Measurements from ENCODE around the gene PACS2.

PACS2 gene

GRCh38 chr14:105432657-105433056 is 118.1 kb downstream of the PACS2 start:
- TF ChIP-seq, protein P1, sequence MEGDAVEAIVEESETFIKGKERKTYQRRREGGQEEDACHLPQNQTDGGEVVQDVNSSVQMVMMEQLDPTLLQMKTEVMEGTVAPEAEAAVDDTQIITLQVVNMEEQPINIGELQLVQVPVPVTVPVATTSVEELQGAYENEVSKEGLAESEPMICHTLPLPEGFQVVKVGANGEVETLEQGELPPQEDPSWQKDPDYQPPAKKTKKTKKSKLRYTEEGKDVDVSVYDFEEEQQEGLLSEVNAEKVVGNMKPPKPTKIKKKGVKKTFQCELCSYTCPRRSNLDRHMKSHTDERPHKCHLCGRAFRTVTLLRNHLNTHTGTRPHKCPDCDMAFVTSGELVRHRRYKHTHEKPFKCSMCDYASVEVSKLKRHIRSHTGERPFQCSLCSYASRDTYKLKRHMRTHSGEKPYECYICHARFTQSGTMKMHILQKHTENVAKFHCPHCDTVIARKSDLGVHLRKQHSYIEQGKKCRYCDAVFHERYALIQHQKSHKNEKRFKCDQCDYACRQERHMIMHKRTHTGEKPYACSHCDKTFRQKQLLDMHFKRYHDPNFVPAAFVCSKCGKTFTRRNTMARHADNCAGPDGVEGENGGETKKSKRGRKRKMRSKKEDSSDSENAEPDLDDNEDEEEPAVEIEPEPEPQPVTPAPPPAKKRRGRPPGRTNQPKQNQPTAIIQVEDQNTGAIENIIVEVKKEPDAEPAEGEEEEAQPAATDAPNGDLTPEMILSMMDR (IDR thresholded peaks at IDR 0.05; ENCODE audit: insufficient read depth, low read length, missing control alignments), result no peak
- DNase-seq (ENCODE audit: low read depth, low spot score), result no peak
- H3K4me3 ChIP-seq (ENCODE audit: low read depth, low read length), result no peak overlapping the region
- ChIA-PET CTCF (interaction anchor here (0.7 to 5.1 kb wide), 4 partner anchors 17 to 49 kb away, joined by 3 to 32 read pairs (median 3); no protein-coding TSS in a partner anchor), POLR2A (no interaction called here)

DNA sequence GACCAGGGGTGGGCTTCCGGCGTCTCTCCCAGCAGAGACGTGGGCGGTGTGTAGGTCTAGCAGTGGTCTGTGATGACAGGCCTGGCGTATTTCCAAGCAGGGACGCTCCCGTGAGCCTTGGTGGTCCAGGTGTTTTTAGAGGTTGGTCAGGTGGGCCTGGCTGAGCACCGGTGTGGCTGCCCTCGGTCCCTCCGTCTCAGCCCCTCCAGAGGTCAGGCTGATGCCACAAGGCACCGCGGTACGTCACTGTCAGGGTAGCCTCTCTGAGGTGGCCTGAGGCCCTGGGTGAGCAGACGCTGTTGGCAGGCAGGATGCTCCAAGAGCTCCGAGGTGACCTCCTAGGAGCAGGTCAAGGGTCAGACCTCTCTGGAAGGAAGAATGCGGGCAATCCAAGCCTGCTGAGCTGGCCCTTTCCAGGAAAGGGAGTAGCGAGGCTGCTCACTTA is 118.6 kb downstream of the PACS2 start:
- ChIA-PET POLR2A (no interaction called here), CTCF (interaction anchor here (1.1 to 5.1 kb wide), 4 partner anchors 18 to 62 kb away, joined by 3 to 32 read pairs (median 3); no protein-coding TSS in a partner anchor)
- no peak overlapping the region for H3K4me3 ChIP-seq (ENCODE audit: low read depth, low read length)
- no peak for DNase-seq (ENCODE audit: low read depth, low spot score)
- TF ChIP-seq, protein P1 (IDR thresholded peaks at IDR 0.05; ENCODE audit: insufficient read depth, low read length, missing control alignments), result no peak

- no peak overlapping the region for H3K4me3 ChIP-seq (ENCODE audit: low read depth, low read length)
- ChIA-PET POLR2A (no interaction called here), CTCF (interaction anchor here (1.0 to 5.1 kb wide), 4 partner anchors 12 to 47 kb away, joined by 3 to 32 read pairs (median 8); no protein-coding TSS in a partner anchor)
- TF ChIP-seq, protein P1 (IDR thresholded peaks at IDR 0.05; ENCODE audit: insufficient read depth, low read length, missing control alignments), result no peak
- no peak for DNase-seq (ENCODE audit: low read depth, low spot score)
Observed at GRCh38 chr14:105436402-105436801, 121.9 kb downstream of the PACS2 start.

DNA sequence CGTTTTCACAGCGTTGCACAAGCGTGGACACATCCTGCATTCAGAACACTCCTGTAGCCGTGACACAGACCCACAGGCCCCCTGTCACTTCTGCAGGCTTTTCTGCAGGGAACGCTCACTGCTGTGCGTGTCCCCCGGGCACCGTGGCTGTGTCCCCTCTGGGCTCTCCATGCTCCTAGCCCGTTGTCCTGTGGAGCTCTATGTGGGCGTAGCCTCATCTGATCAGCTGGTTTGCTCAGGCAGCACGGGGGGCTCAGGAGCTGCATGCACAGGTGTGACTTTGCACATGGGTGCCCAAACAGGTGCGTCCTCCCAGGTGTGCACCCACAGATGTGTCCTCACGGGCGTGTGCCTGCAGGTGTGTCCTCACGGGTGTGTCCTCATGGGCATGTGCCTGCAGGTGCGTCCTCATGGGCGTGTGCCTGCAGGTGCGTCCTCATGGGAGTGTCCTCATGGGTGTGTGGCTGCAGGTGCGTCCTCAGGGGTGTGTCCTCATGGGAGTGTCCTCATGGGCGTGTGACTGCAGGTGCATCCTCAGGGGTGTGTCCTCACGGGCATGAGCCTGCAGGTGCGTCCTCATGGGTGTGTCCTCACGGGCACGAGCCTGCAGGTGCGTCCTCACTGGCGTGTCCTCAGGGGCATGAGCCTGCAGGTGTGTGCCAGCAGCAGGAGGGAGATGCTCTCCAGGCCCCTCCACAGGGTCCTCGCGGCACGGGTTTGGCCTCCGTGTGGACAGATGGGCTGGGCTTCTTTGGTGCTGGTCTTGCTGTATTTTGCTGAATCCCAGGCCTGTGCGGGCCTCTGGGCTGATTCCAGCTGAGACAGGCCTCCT is 122.6 kb downstream of the PACS2 start:
- ChIA-PET CTCF (interaction anchor here (1.0 to 3.0 kb wide), 3 partner anchors 11 to 26 kb away, joined by 3 to 14 read pairs (median 11); no protein-coding TSS in a partner anchor), POLR2A (no interaction called here)
- no peak for DNase-seq (ENCODE audit: low read depth, low spot score)
- TF ChIP-seq, protein P1 (IDR thresholded peaks at IDR 0.05; ENCODE audit: insufficient read depth, low read length, missing control alignments), result no peak
- no peak overlapping the region for H3K4me3 ChIP-seq (ENCODE audit: low read depth, low read length)

- DNase-seq (ENCODE audit: low read depth, low spot score), result no peak
- ChIA-PET POLR2A (no interaction called here), CTCF (interaction anchor here (1.0 to 3.0 kb wide), 2 partner anchors 10 to 43 kb away, joined by 3 to 11 read pairs; no protein-coding TSS in a partner anchor)
- TF ChIP-seq, protein P1 (IDR thresholded peaks at IDR 0.05; ENCODE audit: insufficient read depth, low read length, missing control alignments), result no peak
- no peak overlapping the region for H3K4me3 ChIP-seq (ENCODE audit: low read depth, low read length)
Observed at GRCh38 chr14:105437723-105438500, 123.4 kb downstream of the PACS2 start.
